Liver (tissue), 3 donors: ENCODE measurements around the gene MBD3L2.
"Not testable (repeated sequence)": the region's sequence is repeated elsewhere in the genome, so short reads cannot be mapped to it uniquely, and the experiment has no call there.

Source experiments
- GABPA ChIP-seq, 2 donors: IDR thresholded peaks in 1 of 2; conservative IDR thresholded peaks in 1 of 2; 2 replicates each; pipeline ENCODE4 v1.6.1; 2016; ENCODE audit warnings: antibody characterized with exemption in 2 of 2, mild to moderate bottlenecking in 1 of 2, moderate library complexity in 1 of 2
- HNF4A ChIP-seq, 2 donors: conservative IDR thresholded peaks; 2 replicates each; pipeline ENCODE4 v1.6.1; 2016; ENCODE audit warnings: antibody characterized with exemption in 2 of 2, mild to moderate bottlenecking in 2 of 2
- JUND ChIP-seq, 2 donors: IDR thresholded peaks; 2 replicates each; pipeline ENCODE4 v1.6.1; 2016; ENCODE audit warnings: antibody characterized with exemption in 2 of 2
- RAD21 ChIP-seq, 2 donors: IDR thresholded peaks; 2 replicates each; pipeline ENCODE4 v1.6.1; 2016; ENCODE audit warnings: antibody characterized with exemption in 2 of 2, mild to moderate bottlenecking in 2 of 2
- SP1 ChIP-seq: IDR thresholded peaks from 2 replicates; pipeline ENCODE4 v1.6.1; 2018; ENCODE audit warnings: antibody characterized with exemption, mild to moderate bottlenecking
- TAF1 ChIP-seq: conservative IDR thresholded peaks from 2 replicates; pipeline ENCODE4 v1.6.1; 2016; ENCODE audit warnings: antibody characterized with exemption, mild to moderate bottlenecking
- TF ChIP-seq, protein P1 (sequence below): fragments of 150-350 bp; IDR thresholded peaks from 2 replicates; pipeline ENCODE4 v1.5.1; 2017; ENCODE audit warnings: improper control_type of control experiment, low read depth, low read length; ENCODE audit not compliant: missing input control
- TF ChIP-seq, protein P2 (sequence below): IDR thresholded peaks from 2 replicates; pipeline ENCODE4 v1.6.1; 2016; ENCODE audit warnings: antibody characterized with exemption
- TF ChIP-seq, protein P3 (sequence below): IDR thresholded peaks from 2 replicates; pipeline ENCODE4 v1.6.1; 2016; ENCODE audit warnings: antibody characterized with exemption, mild to moderate bottlenecking
- TF ChIP-seq, protein P4 (sequence below): IDR thresholded peaks from 2 replicates; pipeline ENCODE4 v1.6.1; 2016; ENCODE audit warnings: antibody characterized with exemption
- donor health status: healthy.
- donor health status: healthy.

DNA sequence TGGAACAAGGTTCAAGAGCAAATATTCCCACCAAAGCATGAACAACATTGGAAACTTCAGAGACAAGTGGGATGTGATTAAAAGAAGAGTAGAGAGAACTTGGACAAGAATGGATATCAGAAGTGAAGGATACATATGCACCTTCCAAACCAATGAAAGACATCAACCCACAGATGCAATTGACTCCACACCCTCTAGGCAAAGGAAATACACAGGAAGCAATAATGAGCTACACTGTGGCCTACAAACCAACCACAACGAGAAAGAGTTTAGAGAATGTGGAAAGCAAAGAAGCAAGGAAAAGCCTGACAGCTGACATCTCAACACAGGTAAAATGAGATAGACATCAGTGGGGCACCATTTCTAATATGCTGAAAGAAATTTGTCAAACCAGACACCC, 20.3 kb upstream of the MBD3L2 start:
- TF ChIP-seq, protein P1, sequence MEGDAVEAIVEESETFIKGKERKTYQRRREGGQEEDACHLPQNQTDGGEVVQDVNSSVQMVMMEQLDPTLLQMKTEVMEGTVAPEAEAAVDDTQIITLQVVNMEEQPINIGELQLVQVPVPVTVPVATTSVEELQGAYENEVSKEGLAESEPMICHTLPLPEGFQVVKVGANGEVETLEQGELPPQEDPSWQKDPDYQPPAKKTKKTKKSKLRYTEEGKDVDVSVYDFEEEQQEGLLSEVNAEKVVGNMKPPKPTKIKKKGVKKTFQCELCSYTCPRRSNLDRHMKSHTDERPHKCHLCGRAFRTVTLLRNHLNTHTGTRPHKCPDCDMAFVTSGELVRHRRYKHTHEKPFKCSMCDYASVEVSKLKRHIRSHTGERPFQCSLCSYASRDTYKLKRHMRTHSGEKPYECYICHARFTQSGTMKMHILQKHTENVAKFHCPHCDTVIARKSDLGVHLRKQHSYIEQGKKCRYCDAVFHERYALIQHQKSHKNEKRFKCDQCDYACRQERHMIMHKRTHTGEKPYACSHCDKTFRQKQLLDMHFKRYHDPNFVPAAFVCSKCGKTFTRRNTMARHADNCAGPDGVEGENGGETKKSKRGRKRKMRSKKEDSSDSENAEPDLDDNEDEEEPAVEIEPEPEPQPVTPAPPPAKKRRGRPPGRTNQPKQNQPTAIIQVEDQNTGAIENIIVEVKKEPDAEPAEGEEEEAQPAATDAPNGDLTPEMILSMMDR, result not testable (repeated sequence)
- TF ChIP-seq, protein P2, sequence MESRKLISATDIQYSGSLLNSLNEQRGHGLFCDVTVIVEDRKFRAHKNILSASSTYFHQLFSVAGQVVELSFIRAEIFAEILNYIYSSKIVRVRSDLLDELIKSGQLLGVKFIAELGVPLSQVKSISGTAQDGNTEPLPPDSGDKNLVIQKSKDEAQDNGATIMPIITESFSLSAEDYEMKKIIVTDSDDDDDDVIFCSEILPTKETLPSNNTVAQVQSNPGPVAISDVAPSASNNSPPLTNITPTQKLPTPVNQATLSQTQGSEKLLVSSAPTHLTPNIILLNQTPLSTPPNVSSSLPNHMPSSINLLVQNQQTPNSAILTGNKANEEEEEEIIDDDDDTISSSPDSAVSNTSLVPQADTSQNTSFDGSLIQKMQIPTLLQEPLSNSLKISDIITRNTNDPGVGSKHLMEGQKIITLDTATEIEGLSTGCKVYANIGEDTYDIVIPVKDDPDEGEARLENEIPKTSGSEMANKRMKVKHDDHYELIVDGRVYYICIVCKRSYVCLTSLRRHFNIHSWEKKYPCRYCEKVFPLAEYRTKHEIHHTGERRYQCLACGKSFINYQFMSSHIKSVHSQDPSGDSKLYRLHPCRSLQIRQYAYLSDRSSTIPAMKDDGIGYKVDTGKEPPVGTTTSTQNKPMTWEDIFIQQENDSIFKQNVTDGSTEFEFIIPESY, result not testable (repeated sequence)
- not testable (repeated sequence) for TF ChIP-seq GABPA (IDR thresholded peaks at IDR 0.05 in 1 of 2, conservative IDR thresholded peaks at IDR 0.05 in 1 of 2); RAD21 (IDR thresholded peaks at IDR 0.05); HNF4A (conservative IDR thresholded peaks at IDR 0.05); TAF1; JUND (IDR thresholded peaks at IDR 0.05); SP1
- TF ChIP-seq, protein P3, sequence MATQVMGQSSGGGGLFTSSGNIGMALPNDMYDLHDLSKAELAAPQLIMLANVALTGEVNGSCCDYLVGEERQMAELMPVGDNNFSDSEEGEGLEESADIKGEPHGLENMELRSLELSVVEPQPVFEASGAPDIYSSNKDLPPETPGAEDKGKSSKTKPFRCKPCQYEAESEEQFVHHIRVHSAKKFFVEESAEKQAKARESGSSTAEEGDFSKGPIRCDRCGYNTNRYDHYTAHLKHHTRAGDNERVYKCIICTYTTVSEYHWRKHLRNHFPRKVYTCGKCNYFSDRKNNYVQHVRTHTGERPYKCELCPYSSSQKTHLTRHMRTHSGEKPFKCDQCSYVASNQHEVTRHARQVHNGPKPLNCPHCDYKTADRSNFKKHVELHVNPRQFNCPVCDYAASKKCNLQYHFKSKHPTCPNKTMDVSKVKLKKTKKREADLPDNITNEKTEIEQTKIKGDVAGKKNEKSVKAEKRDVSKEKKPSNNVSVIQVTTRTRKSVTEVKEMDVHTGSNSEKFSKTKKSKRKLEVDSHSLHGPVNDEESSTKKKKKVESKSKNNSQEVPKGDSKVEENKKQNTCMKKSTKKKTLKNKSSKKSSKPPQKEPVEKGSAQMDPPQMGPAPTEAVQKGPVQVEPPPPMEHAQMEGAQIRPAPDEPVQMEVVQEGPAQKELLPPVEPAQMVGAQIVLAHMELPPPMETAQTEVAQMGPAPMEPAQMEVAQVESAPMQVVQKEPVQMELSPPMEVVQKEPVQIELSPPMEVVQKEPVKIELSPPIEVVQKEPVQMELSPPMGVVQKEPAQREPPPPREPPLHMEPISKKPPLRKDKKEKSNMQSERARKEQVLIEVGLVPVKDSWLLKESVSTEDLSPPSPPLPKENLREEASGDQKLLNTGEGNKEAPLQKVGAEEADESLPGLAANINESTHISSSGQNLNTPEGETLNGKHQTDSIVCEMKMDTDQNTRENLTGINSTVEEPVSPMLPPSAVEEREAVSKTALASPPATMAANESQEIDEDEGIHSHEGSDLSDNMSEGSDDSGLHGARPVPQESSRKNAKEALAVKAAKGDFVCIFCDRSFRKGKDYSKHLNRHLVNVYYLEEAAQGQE, result not testable (repeated sequence)
- TF ChIP-seq, protein P4, sequence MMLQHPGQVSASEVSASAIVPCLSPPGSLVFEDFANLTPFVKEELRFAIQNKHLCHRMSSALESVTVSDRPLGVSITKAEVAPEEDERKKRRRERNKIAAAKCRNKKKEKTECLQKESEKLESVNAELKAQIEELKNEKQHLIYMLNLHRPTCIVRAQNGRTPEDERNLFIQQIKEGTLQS, result not testable (repeated sequence)
